NB4 (cell line): ENCODE results near the gene SOCS7.

Experiments
- CTCF ChIP-seq: IDR thresholded peaks from one replicate; pipeline ENCODE4 v1.5.1; 2012; ENCODE audit warnings: low read depth, low read length
- MYC ChIP-seq: IDR thresholded peaks from 2 replicates; pipeline ENCODE4 v1.6.1; 2011; ENCODE audit warnings: low read depth, low read length
- POLR2A ChIP-seq: IDR thresholded peaks from 2 replicates; pipeline ENCODE4 v1.6.1; 2011; ENCODE audit warnings: mild to moderate bottlenecking; ENCODE audit not compliant: insufficient read length; ENCODE audit errors: extremely low read depth

- TF ChIP-seq CTCF (no peak), MYC (no peak), POLR2A (no peak)
Measured at GRCh38 chr17:38405654-38406053, 54.0 kb downstream of the SOCS7 start.
